Stimulated activated naive B cell treated with anti-CD40 and anti-IgM and Interleukin-4, amounts not matched to agents 10 μg/mL and 1 μg/mL and 100 μg/mL, for 72 hours (primary cell): Measurements from ENCODE around the gene GINS2.
A peak's percentile ranks its signal among the peaks of the same experiment; 100 is the strongest.

Source experiments
- ATAC-seq, 2 donors: fragments of 150-1000 bp; cut with Tn5 transposase; replicated peaks; 2 replicates each; pipeline ENCODE4 v1.10.0; 2021; ENCODE audit warnings: moderate library complexity in 1 of 2
- DNase-seq: peaks from one replicate; pipeline ENCODE4 v3.0.0; 2021
- H3K27ac Mint-ChIP-seq: one replicate; pipeline ENCODE4 v1.8.0; 2022; ENCODE audit warnings: mild to moderate bottlenecking, mixed read lengths
- H3K27me3 Mint-ChIP-seq, 2 donors: one replicate each; pipeline ENCODE4 v1.8.0; 2022; ENCODE audit warnings: mixed read lengths in 2 of 2
- H3K36me3 Mint-ChIP-seq, 2 donors: one replicate each; pipeline ENCODE4 v1.8.0; 2022; ENCODE audit warnings: mixed read lengths in 2 of 2, mild to moderate bottlenecking in 1 of 2
- H3K4me1 Mint-ChIP-seq, 2 donors: one replicate each; pipeline ENCODE4 v1.8.0; 2022; ENCODE audit warnings: mixed read lengths in 2 of 2, mild to moderate bottlenecking in 1 of 2
- H3K4me3 Mint-ChIP-seq, 2 donors: one replicate each; pipeline ENCODE4 v1.8.0; 2022; ENCODE audit warnings: mild to moderate bottlenecking in 2 of 2, mixed read lengths in 2 of 2, moderate library complexity in 1 of 2
- H3K9me3 Mint-ChIP-seq, 2 donors: one replicate each; pipeline ENCODE4 v1.8.0; 2022; ENCODE audit warnings: mixed read lengths in 2 of 2, mild to moderate bottlenecking in 1 of 2

GINS2 gene

DNA sequence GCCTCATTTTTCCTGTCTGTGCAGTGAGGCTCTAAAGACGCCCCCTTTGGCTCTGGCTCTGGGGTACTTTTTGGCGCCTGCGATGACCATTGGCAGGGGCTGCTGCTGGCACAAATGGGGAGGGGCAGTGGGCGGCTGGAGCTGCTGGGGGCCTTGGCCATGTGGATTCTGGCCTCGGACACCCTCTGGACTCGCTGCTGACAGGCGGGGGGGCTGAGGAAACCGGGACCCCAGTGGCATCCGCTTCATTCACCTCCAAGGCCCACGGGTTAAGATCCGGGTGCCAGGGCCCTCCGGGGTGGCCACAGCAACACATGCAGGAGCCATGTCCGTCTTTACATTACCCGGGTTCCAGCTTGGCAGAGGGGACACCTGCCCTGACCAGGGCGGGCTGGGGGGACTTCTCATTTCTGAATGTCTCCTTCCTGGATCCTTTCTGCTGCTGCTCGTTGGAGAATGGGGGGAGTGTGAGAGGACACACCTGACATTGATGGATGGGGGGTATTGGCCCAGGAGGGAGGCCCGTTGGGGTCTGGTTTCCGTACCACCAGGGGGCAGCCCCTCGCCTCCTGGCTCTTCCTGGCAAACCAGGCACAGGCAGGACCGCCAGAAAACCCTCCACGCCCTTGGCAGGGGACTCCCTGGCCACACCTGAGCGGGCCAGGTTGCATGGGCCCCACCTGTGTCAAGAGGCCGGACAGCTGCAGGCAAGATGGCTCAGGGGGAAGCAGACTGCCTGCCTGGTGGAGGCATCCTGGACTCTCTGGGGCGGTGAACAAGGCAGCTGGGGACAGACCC lies 53.8 kb downstream of the GINS2 start:
- DNase-seq (no peak), ATAC-seq (no peak)
- Mint-ChIP-seq H3K27me3 (no peaks in the 10 kb centered on the region), H3K27ac (no peak overlapping the region), H3K4me3 (no peak overlapping the region), H3K9me3 (no peaks in the 10 kb centered on the region), H3K4me1 (peaks cover 13 to 35% of the 10 kb centered on the region in 2 donors), H3K36me3 (peaks cover 3 to 4% of the 10 kb centered on the region in 2 donors)

DNA sequence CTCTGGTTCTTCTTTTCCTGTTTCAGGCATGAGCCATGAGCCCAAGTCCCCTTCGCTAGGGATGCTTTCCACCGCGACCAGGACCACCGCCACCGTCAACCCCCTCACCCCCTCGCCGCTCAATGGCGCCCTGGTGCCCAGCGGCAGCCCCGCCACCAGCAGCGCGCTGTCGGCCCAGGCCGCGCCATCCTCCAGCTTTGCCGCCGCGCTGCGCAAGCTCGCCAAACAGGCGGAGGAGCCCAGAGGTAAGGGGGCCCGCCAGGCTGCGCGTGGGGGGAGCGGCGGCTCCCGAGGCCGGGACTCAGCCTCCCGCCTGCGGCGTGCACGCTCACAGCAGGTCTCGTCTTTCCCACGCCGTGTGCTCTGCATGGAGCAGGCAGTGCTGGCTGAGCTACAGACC lies 54.9 kb downstream of the GINS2 start:
- DNase-seq (no peak), ATAC-seq (no peak)
- Mint-ChIP-seq H3K9me3 (peaks cover 0 to 7% of the 10 kb centered on the region in 2 donors), H3K36me3 (peaks cover 10 to 13% of the 10 kb centered on the region in 2 donors), H3K27ac (no peak overlapping the region), H3K27me3 (no peaks in the 10 kb centered on the region), H3K4me3 (no peak overlapping the region), H3K4me1 (peaks cover 11 to 38% of the 10 kb centered on the region in 2 donors)

DNA sequence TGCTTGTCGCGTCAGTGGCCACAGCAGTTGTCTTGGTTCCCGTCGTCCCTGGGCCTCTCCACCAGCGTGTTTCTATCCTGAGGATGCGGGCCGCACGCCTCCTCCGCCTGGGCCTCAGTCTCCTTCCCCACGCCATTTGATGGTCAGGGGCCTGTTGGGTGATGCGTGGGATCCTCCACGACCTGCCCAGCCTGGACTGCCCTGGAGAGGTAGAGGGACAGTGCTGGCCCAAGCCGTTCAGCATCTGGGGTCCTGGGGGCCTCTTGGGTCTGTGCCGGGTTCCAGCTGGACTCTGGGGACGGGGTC lies 55.4 kb downstream of the GINS2 start:
- Mint-ChIP-seq H3K27ac (no peak overlapping the region), H3K9me3 (peaks cover 0 to 7% of the 10 kb centered on the region in 2 donors), H3K4me3 (no peak overlapping the region), H3K36me3 (peaks cover 15% of the 10 kb centered on the region in 2 donors), H3K27me3 (no peaks in the 10 kb centered on the region), H3K4me1 (peaks cover 9 to 38% of the 10 kb centered on the region in 2 donors)
- no peak for ATAC-seq
- DNase-seq: no peak

DNA sequence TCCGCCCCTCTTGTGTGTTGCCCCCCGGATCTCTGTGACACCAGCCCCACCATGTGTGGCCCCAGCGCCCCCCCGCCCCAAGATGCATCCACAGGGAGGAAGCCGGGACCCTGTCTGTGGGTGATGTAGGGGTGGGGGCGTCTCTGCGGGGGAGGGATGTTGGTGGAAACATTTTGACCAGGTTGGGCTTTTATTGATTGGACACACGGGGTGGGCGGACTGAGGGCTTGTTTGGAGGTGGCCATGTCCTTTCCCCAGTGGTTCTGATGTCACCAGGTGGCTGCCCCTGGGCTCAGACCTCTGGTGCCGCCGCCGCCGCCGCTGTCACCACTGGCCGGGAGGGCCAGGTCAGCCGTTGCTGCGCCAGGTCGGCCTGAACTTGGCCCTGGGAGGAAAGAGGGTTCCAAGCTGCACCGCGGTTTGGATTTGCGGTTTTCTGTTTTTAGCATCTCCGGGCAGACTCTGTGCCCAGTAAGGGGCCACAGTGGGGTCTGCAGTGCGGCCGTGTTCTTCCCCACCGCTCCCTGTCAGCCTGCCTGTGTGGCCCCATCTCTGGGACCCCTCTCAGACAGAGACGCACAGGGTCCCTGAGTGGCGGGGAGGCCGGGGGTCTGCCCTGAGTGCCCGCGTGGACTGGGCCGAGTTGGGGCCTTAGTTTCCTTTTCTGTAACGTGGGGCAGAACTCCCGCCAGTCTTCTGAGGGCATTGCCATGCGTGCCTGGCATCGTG lies 55.9 kb downstream of the GINS2 start:
- peaks cover 14 to 17% of the 10 kb centered on the region in 2 donors for H3K36me3 Mint-ChIP-seq
- H3K27me3 Mint-ChIP-seq: no peaks in the 10 kb centered on the region
- ATAC-seq (no peak), DNase-seq (no peak)
- H3K27ac Mint-ChIP-seq: no peak overlapping the region
- H3K4me1 Mint-ChIP-seq: peaks cover 9 to 35% of the 10 kb centered on the region in 2 donors
- H3K9me3 Mint-ChIP-seq: peaks cover 0 to 7% of the 10 kb centered on the region in 2 donors
- no peak overlapping the region for H3K4me3 Mint-ChIP-seq

DNA sequence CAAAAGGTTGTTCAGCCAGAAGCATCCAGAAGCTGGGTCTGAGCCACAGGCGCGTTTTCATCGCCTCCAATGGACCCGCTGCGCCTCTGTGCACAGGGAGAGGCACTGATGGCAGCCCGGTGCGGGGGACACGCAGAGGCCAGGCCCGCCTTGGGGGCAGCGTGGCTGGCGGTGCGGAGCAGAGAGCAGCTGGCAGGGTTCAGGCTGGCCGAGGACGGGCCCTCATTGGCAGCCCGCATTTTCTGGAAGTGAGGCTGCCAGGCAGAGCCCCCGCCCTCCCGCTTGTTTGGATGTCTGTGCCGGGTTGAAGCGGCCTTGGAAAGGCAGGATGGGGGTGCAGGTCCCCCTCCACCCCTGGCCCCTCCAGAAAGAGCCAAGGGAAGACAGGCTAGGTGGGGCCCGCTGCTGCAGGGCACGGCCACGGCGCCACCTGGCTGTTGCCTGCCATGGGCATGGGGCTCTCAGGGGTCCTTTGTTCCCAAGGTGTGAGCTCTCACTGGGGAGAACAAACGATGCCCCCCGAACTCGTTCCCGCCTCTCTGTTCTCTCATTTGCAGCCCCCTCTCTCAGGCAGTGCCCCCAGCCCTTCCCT lies 56.9 kb downstream of the GINS2 start:
- Mint-ChIP-seq H3K36me3 (peaks cover 14 to 17% of the 10 kb centered on the region in 2 donors), H3K9me3 (peaks cover 0 to 7% of the 10 kb centered on the region in 2 donors), H3K4me1 (peaks cover 13 to 37% of the 10 kb centered on the region in 2 donors), H3K4me3 (no peak overlapping the region), H3K27me3 (no peaks in the 10 kb centered on the region), H3K27ac (peak overlapping the region; percentile 56)
- DNase-seq (no peak), ATAC-seq (no peak)

DNA sequence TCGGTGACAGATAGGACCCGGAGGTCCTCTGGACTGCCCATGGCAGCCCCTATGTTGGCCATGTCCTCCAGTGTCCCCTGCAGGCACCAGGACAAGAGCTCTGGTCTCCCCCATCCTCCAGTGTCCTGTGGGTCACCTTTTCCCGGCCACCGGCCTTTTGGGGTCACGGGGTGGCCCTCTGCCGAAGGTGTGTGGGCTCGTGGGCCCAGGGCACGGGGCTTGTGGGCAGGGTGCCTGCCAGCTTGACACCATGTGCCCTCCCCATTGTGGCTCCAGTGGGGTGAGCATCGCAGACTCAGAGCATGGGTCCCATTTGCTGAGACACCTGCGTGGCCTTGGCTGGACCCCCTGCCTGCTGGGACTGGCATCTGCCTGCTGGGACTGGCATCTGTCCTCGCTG lies 57.5 kb downstream of the GINS2 start:
- Mint-ChIP-seq H3K36me3 (peaks cover 14 to 17% of the 10 kb centered on the region in 2 donors), H3K27ac (no peak overlapping the region), H3K4me3 (no peak overlapping the region), H3K9me3 (peaks cover 0 to 7% of the 10 kb centered on the region in 2 donors), H3K27me3 (no peaks in the 10 kb centered on the region), H3K4me1 (peaks cover 17 to 41% of the 10 kb centered on the region in 2 donors)
- ATAC-seq (no peak), DNase-seq (no peak)

DNA sequence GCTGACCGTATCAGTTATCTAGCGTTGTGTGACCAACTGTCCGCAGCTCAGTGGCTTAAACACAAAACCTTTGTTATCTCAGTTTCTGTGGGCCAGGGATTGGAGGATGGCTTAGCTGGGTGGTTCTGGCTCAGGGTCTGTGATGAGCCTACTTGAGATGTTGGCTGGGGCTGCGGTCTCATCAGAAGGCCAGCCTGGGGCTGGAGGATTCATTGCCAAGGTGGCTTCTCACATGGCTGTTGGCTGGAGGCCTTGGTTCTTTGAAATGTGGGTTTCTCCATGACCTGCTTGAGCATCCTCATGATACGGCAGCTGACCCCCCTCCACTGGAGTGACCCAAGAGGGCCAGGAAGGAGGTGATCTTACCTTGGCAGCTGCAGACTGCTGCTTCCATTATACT lies 58.9 kb downstream of the GINS2 start:
- DNase-seq (no peak), ATAC-seq (no peak)
- no peak overlapping the region for H3K27ac Mint-ChIP-seq
- peaks cover 14 to 17% of the 10 kb centered on the region in 2 donors for H3K36me3 Mint-ChIP-seq
- H3K4me3 Mint-ChIP-seq: no peak overlapping the region
- H3K9me3 Mint-ChIP-seq: peaks cover 0 to 7% of the 10 kb centered on the region in 2 donors
- H3K4me1 Mint-ChIP-seq: peaks cover 21 to 50% of the 10 kb centered on the region in 2 donors
- H3K27me3 Mint-ChIP-seq: no peaks in the 10 kb centered on the region

DNA sequence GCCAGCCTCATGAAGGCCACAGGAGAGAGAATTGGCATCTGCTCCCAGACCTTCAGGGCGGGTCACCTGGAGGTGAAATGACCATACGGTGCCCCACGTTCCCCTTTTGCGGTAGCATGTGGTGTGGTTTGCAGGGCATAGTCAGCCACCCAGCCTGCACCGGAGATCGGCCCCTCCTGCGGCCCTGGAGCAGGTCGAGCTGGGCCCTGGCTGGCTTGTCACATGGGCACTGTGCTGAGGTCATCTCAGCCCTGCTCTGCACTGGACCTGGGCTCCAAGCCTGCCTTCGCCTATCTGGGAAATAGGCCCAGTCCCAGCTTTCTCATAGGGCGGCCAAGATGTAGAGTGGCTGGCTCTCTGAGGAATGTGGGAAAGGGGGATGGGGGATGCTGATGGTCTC lies 59.4 kb downstream of the GINS2 start:
- ATAC-seq (no peak), DNase-seq (no peak)
- peaks cover 0 to 7% of the 10 kb centered on the region in 2 donors for H3K9me3 Mint-ChIP-seq
- no peak overlapping the region for H3K4me3 Mint-ChIP-seq
- no peaks in the 10 kb centered on the region for H3K27me3 Mint-ChIP-seq
- H3K4me1 Mint-ChIP-seq: peaks cover 21 to 47% of the 10 kb centered on the region in 2 donors
- peaks cover 14 to 17% of the 10 kb centered on the region in 2 donors for H3K36me3 Mint-ChIP-seq
- H3K27ac Mint-ChIP-seq: no peak overlapping the region

DNA sequence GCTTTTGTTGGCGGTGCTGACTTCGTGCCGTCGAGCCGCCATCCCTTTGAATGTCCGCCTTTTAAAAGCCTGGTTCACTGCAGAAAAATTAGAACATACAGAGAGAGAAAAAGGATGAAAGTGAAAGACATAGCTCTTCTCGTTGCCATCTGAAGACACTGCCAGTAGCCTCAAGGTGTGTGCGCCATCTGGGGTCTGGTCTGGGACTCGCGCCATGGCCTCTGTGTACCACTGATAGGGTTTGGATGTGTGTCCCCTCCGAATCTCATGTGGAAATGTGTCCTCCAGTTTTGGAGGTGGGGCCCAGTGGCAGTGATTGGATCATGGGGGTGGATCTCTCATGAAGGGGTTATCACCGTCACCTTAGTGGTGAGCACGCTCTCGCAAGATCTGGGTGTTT lies 60.1 kb downstream of the GINS2 start:
- peaks cover 14 to 17% of the 10 kb centered on the region in 2 donors for H3K36me3 Mint-ChIP-seq
- no peak overlapping the region for H3K4me3 Mint-ChIP-seq
- peaks cover 20 to 47% of the 10 kb centered on the region in 2 donors for H3K4me1 Mint-ChIP-seq
- ATAC-seq (no peak), DNase-seq (no peak)
- H3K9me3 Mint-ChIP-seq: peaks cover 0 to 7% of the 10 kb centered on the region in 2 donors
- peak overlapping the region; percentile 47 for H3K27ac Mint-ChIP-seq
- H3K27me3 Mint-ChIP-seq: no peaks in the 10 kb centered on the region

DNA sequence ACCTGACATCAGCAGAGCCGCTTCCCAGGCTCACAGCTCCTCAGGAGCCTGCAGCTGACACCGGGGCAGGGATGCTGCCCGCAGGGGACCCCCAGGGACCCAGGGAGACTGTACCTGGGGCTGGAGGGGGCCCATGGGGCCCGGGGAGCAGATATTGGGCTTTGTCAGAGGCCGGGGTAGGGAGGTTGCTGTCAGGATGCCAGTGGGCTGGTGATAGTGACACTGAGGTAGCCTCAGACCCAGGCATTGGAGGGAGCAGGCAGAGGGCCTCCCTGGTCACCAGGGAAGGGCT lies 60.5 kb downstream of the GINS2 start:
- DNase-seq: no peak
- Mint-ChIP-seq H3K27me3 (no peaks in the 10 kb centered on the region), H3K36me3 (peaks cover 14 to 17% of the 10 kb centered on the region in 2 donors), H3K4me3 (no peak overlapping the region), H3K9me3 (peaks cover 0 to 7% of the 10 kb centered on the region in 2 donors), H3K4me1 (peaks cover 22 to 51% of the 10 kb centered on the region in 2 donors), H3K27ac (peak overlapping the region; percentile 47)
- ATAC-seq: no peak

DNA sequence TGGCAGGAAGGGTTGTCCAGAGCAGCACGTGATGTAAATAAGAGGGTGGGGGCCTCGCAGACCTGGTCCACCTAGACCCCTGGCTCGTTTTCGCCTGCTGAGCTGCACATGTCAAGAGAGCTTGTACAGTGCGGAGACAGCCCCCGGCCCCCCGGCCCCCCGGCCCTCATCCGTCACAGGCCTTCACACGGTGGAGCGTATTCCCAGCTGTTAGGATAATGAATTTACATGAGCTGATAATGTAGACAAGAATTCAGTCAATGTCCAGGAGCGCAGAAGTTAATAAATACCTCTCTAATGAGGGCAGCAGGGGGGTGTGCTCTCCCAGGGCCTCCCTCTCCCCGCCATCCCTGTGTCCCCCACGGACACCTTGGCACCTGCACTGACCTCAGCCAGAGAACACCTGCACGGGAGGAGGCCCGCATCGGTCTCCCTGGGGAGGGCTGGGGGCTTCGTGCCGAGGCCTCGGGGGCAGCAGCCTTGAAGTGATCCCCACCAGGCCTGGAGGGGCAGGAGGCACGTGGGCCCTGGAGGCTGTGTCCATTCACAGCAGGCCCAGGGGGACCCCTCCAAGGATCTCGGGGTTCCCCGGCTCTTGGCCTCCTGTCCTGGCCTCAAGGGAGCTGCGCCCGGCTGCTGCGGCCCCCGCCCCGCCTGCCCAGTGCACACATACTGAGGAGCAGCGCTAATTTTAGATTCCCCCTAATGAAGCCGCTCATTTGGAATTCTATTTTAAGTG lies 61.1 kb downstream of the GINS2 start:
- DNase-seq (no peak), ATAC-seq (no peak)
- Mint-ChIP-seq H3K36me3 (peaks cover 14 to 17% of the 10 kb centered on the region in 2 donors), H3K4me1 (peaks cover 25 to 55% of the 10 kb centered on the region in 2 donors), H3K9me3 (peaks cover 0 to 7% of the 10 kb centered on the region in 2 donors), H3K27ac (peak overlapping the region; percentile 75), H3K4me3 (no peak overlapping the region), H3K27me3 (no peaks in the 10 kb centered on the region)

DNA sequence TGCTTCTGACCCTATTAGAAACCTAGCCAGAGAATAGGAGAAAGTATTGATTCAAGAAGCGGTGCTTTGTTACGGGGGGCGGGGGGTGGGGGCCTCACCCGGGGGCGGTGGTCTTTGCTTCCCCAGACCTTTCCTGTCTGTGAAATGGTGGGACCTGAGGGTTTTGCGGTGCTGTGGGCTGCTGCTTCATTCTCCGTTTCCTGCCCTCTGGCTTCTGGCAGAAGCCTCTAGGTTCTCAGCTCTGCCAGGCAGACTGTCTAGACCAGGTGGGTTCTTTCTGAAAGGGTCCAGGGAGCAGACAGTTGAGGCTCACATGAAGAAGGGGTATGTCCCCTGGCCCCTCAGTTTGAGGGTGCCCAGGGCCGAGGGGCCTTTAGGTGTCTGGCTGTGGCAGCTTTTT lies 61.7 kb downstream of the GINS2 start:
- DNase-seq: no peak
- no peaks in the 10 kb centered on the region for H3K27me3 Mint-ChIP-seq
- H3K9me3 Mint-ChIP-seq: peaks cover 0 to 7% of the 10 kb centered on the region in 2 donors
- peak; percentile 33 to 51 for ATAC-seq
- H3K4me3 Mint-ChIP-seq: no peak overlapping the region
- H3K36me3 Mint-ChIP-seq: peaks cover 14 to 17% of the 10 kb centered on the region in 2 donors
- H3K4me1 Mint-ChIP-seq: peaks cover 26 to 61% of the 10 kb centered on the region in 2 donors
- peak overlapping the region; percentile 75 for H3K27ac Mint-ChIP-seq
